RCC 7860 (cell line): Measurements from ENCODE around the gene CARF.
A peak's percentile ranks its signal among the peaks of the same experiment; 100 is the strongest.
"Not testable (repeated sequence)": the region's sequence is repeated elsewhere in the genome, so short reads cannot be mapped to it uniquely, and the experiment has no call there.

Experiments used
- DNase-seq: peaks from one replicate; pipeline ENCODE4 v3.0.0-alpha.2; 2015; ENCODE audit warnings: low spot score
- FAIRE-seq: peaks from 2 replicates; lab custom pipeline; 2012; peaks lifted over from hg19 to GRCh38; lab: Jason Lieb, UNC

CARF gene

DNA sequence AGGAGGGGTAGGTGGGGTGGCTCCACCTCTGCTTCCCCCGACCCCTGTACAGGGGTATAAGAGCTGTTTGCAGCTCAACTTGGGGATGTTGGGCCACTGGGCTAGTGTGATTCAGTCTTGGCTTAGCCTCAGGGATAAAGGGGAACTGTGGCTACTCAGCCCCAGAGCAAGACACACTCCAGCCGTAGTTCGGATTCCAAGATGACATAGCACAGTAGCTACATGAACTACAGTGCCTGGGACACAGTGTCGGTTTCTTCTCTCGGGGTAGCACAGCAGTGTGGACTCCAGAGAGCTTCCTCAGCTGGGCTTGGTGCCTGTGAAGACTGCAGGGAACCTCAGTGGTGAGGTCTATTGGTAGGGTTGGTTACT is 21.1 kb downstream of the CARF start:
- DNase-seq (no peak), FAIRE-seq (no peak)

GRCh38 chr2:202933958-202934357 is 21.9 kb downstream of the CARF start:
- FAIRE-seq: no peak
- no peak for DNase-seq

DNA sequence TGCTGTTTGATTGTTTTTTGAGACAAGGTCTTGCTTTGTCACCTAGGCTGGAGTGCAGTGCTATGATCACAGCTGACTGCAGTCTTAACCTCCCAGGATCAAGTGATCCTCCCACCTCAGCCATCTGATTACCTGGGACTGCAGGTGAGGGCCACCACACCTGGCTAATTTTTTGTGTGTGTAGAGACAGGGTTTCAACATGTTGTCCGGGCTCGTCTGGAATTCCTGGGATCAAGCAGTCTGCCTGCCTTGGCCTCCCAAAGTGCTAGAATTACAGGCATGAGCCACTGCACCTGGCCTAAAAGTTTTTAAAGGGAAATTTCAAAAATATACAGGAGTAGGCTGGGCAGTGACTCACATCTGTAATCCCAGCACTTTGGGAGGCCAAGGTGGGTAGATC is 22.4 kb downstream of the CARF start:
- FAIRE-seq (no peak), DNase-seq (no peak)

DNA sequence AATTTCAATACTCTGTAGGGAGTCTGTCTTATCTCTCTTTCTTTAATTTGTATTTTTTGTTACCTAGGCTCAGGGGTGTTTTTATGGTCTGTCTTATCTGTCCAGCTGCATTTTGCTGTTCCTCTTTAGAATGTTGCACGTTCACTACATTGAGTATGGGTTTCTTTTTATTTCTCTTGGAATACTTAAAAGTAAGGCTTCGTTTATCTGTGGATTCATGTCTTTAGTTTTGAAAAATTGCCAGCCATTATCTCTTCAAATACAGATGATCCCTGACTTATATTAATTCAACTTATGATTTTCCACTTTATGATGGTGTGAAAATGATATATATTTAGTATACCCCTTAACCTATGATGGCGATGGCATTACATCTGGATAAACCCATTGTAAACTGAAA is 26.9 kb downstream of the CARF start:
- no peak for DNase-seq
- FAIRE-seq: no peak

DNA sequence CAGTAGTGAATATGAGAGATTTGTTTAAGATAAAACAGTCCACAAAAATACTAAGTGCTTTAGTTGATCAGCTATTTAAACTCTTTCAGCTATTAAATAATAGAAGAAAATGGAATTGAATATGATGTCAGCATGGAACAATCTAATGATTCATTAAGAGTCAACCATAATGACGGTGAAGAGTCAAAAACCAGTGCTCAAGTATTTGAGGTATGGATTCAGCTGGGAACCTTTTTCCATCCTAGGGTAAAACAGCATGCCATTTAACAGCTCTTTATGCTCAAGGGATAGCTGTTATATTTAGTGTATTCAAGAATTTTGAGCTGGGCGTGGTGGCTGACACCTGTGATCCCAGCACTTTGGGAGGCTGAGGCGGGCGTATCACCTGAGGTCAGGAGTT is 29.7 kb downstream of the CARF start:
- FAIRE-seq: no peak
- no peak for DNase-seq

DNA sequence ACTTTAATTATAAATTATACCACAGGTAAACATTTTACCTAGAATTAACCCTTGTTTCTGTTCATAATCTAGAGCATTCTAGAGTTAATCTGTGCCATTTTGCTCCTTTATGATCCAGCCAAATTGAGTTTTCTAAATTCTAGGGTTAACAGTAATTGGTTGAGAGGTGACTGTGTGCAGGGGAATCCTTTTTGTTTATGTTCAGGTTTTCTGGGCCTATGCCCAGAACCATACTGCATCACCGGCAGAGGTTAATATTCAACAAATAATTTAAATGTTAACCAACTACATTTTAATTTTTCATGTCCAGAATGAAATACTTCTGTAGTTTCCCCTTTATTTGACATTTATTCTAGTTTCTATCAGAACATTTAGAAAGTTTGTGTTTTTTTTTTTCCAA is 32.3 kb downstream of the CARF start:
- DNase-seq: no peak
- FAIRE-seq: peak; percentile 85

- FAIRE-seq: no peak
- no peak for DNase-seq
Measured at GRCh38 chr2:202944816-202945215, 32.7 kb downstream of the CARF start.

GRCh38 chr2:202945497-202945896 is 33.4 kb downstream of the CARF start:
- FAIRE-seq (no peak), DNase-seq (no peak)

DNA sequence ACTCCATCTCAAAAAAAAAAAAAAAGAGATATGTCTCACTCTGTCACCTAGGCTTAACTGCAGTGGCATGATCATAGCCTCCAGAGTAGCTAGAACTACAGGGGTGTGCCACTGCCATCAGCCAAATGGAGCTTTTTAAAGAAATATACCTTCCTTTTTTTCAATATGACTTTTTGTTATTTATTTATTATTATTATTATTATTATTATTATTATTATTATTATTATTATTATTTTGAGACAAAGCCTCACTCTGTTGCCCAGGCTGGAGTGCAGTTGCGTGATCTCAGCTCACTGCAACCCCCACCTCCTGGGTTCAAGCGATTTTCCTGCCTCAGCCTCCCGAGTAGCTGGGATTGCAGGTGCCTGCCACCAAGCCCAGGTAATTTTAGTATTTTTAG is 37.3 kb downstream of the CARF start:
- not testable (repeated sequence) for FAIRE-seq, DNase-seq

DNA sequence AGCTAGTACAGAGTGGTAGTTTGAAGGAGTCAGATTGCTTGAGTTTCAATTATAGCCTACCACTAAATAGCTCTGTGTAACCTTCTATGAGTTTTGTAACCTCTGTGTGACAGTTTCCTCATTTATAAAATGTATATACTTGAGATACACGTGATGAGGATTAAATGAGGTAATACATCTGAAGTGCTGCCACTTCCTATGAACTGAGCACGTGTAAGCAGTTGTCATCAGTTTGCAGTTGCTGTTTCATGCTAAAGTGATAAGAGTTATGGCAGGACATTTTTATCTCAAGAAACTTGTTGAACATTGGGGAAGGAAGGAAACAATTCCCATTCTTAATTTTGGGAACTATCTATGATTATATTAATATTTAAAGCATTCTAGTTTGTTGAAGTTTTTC is 38.5 kb downstream of the CARF start:
- DNase-seq (no peak), FAIRE-seq (no peak)

- FAIRE-seq: no peak
- DNase-seq: no peak
Measured at GRCh38 chr2:202960524-202960923, 48.4 kb downstream of the CARF start.

- DNase-seq: no peak
- no peak for FAIRE-seq
Measured at GRCh38 chr2:202963712-202964111, 51.6 kb downstream of the CARF start.

DNA sequence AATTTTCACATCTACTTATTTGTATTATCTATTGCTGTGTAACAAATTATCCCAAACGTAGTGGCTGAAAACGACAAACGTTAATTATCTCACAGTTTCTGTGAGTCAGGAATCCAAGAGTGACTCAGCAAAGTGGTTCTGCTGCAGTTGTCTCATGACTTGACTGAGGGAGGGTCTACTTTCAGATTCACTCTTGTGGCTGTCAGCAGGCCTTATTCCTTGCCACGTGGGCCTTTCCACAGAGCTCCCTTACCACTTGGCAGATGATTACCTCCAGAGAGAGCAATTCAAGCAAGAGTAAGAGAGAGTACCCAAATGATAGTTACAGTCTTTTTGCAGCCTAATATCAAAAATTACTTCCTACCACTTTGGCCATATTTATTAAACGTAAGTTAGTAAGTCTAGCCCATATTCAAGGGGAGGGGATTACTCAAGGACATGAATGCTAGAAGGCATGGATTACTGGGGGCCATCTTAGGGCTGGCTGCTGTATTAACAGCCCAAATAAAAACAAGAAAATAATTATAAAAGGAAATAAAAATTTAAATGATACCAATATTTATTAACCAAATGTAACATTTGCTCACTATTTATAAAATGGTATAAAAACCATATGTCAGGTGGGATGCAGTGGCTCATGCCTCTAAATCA is 53.9 kb downstream of the CARF start:
- DNase-seq: peak; percentile 80
- peak; percentile 83 for FAIRE-seq

- DNase-seq, FAIRE-seq: not testable (repeated sequence)
Measured at GRCh38 chr2:202969404-202969803, 57.3 kb downstream of the CARF start.

- FAIRE-seq (no peak), DNase-seq (no peak)
Measured at GRCh38 chr2:202976809-202977208, 64.7 kb downstream of the CARF start.

GRCh38 chr2:202982779-202983491 is 70.9 kb downstream of the CARF start:
- FAIRE-seq (no peak), DNase-seq (no peak)

DNA sequence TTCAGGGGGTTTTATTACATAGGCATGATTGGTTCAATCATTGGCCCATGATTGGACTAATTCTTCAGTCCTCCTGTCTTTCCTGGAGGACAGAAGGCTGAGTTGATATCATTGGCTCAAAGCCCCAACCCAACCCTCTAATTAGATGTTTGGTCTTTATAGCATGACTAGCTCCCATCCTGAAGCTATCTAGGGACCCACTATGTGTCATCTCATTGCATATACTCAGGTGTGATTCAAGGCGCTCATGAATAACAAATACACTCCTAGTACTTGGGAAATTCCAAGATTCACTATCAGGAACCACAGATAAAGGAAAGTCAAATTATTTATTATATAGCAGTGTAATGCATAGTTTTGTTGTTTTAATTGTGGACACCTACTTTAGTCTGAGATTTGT is 77.7 kb downstream of the CARF start:
- DNase-seq (no peak), FAIRE-seq (no peak)

GRCh38 chr2:202990501-202990900 is 78.4 kb downstream of the CARF start:
- no peak for FAIRE-seq
- DNase-seq: no peak

DNA sequence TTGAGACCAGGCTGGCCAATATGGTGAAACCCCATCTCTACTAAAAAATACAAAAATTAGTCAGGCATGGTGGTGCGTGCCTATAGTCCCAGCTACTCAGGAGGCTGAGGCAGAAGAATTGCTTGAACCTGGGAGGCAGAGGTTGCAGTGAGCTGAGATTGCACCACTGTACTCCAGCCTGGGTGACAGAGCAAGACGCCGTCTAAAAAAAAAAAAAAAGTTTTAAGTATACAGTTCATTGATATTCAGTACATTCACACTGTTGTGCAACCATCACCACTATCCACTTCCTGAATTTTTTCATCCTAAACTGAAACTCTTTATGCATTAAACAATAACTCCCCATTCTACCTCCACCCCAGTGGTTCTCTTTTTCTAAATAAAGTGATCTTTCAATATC is 85.0 kb downstream of the CARF start:
- not testable (repeated sequence) for DNase-seq, FAIRE-seq

DNA sequence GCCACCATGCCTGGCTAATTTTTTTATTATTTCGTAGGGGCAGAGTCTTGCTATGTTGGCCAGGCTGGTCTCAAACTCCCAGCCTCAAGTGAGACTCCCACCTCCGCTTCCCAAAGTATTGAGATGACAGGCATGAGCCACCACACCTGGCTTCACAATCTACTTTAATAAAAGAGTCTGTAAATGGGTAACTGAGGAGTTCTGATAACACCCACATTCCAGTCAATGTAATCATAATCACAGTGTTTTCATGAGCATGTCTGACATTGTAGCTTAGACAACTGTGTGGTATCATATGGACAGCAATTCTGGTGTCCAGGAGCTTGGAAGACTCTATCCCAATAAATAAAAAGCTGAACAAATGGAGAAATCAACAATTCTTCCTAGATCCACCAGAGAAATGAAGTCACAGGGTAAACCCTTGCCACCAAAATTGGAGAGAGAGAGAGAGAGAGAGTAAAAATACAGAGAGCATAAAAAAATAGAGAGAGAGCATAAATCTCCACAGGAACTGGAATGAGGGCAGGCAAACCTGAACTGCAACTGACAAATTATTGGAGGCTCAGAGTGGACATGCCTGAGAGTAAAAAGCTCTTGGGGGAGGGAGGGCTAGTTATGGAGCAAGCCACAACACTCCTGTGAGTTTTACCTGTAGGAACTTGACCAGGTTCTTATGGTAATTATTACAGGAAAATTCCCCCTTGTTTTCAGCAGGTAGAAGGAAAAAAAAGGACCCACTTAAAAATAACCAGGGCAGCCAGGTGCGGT is 90.2 kb downstream of the CARF start:
- FAIRE-seq: no peak

DNA sequence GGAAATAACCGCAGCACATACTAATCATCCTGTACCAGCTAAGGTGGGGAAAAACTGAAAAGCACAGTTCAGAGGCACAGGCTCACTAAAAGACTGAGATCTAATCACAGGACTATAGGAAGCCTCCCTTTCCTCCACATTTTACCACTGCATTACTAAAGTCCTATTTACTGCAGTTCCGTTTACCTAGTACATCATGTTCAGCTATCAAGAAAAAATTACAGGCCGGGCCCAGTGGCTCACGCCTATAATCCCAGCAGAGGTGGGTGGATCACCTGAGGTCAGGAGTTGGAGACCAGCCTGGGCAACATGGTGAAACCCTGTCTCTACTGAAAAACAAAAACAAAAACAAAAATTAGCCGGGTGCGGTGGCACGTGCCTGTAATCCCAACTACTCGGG is 91.6 kb downstream of the CARF start:
- FAIRE-seq (no peak), DNase-seq (no peak)

More for the DNA sequence above, 90.2 kb downstream of the CARF start:
- peak; percentile 54 for DNase-seq
